ENCODE results near the gene FBXL13. TPM values are rescaled to one million over a fixed set of nuclear protein-coding genes. Genes with fewer than 3 reads are reported as not detected.
"Not testable (repeated sequence)": the region's sequence is repeated elsewhere in the genome, so short reads cannot be mapped to it uniquely, and the experiment has no call there.

Gene FBXL13
- total RNA-seq, 2 donors from 2014 or later = 4.2 to 5.6 TPM

DNA sequence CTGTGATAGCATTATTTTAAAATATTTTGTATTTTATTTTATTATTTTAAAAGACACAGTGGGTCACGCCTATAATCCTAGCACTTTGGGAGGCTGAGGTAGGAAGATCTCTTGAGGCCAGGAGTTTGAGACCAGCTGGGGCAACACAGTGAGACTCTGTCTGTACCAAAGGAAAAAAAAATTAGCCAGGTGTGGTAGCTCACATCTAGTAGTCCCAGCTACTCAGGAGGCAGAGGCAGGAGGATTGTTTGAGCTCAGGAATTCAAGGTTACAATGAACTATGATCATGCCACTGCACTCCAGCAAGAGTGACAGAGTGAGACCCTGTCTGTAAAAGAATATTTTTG is 37.1 kb downstream of the FBXL13 start:
- intact Hi-C loops (cut with DNase I) = no loop called here
- ATAC-seq = no peak
- Histone ChIP-seq H3K27ac (no peak overlapping the region), H3K4me1 (no peaks in the 10 kb centered on the region), H3K36me3 (replicated peaks in 1 of 2; ENCODE audit: insufficient read depth in 1 of 2, low read depth in 2 of 2) (no peaks in the 10 kb centered on the region), H3K9me3 (no peaks in the 10 kb centered on the region), H3K4me3 (no peak overlapping the region), H3K27me3 (no peaks in the 10 kb centered on the region)
- no peak for DNase-seq
- 92 to 95% methylated on average over 1 of the region's 1 CpG for WGBS, 2 donors
- TF ChIP-seq POLR2A (IDR thresholded peaks at IDR 0.05) = no peak
- TF ChIP-seq, protein P1, sequence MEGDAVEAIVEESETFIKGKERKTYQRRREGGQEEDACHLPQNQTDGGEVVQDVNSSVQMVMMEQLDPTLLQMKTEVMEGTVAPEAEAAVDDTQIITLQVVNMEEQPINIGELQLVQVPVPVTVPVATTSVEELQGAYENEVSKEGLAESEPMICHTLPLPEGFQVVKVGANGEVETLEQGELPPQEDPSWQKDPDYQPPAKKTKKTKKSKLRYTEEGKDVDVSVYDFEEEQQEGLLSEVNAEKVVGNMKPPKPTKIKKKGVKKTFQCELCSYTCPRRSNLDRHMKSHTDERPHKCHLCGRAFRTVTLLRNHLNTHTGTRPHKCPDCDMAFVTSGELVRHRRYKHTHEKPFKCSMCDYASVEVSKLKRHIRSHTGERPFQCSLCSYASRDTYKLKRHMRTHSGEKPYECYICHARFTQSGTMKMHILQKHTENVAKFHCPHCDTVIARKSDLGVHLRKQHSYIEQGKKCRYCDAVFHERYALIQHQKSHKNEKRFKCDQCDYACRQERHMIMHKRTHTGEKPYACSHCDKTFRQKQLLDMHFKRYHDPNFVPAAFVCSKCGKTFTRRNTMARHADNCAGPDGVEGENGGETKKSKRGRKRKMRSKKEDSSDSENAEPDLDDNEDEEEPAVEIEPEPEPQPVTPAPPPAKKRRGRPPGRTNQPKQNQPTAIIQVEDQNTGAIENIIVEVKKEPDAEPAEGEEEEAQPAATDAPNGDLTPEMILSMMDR (IDR thresholded peaks at IDR 0.05) = no peak

DNA sequence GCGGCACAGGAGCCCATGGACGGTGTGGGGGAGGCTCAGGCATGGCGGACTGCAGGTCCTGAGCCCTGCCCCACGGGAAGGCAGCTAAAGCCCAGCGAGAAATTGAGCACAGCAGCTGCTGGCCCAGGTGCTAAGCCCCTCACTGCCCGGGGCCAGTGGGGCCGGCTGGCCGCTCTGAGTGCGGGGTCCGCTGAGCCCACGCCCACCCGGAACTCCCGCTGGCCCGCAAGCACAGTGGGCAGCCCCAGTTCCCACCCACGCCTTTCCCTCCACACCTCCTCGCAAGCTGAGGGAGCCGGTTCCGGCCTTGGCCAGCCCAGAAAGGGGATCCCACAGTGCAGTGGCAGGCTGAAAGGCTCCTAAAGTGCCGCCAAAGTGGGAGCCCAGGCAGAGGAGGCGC is 40.3 kb downstream of the FBXL13 start:
- ATAC-seq; H3K27ac ChIP-seq; DNase-seq; intact Hi-C loops (cut with DNase I); H3K4me3 ChIP-seq; H3K27me3 ChIP-seq; H3K36me3 ChIP-seq (replicated peaks in 1 of 2; ENCODE audit: insufficient read depth in 1 of 2, low read depth in 2 of 2); H3K9me3 ChIP-seq; H3K4me1 ChIP-seq: not testable (repeated sequence)
- 92 to 100% methylated on average over 2 to 13 of the region's 20 CpGs for WGBS, 2 donors

DNA sequence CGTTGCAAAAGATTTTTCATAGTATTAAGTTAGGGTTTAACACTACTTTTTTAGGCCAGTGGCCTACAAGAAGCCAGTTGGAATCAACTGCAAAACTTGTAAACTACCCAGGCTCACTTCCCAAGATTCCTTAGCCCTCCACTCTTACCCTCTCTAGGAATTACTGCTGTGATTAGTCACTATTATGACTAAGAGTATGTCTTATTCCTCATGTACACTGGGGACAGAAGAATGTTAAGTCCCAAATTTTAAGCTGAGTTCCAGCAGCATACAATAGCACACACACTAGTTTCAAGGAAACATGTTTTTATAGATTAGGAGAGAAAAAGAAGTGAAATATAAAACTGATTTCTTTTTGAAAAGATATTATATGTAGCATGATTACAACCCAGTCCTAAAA is 42.8 kb downstream of the FBXL13 start:
- no peak for DNase-seq
- H3K36me3 ChIP-seq (replicated peaks in 1 of 2; ENCODE audit: insufficient read depth in 1 of 2, low read depth in 2 of 2) = no peaks in the 10 kb centered on the region
- H3K4me3 ChIP-seq = no peak overlapping the region
- H3K9me3 ChIP-seq = no peaks in the 10 kb centered on the region
- TF ChIP-seq, protein P1 (IDR thresholded peaks at IDR 0.05) = no peak
- no peak for TF ChIP-seq POLR2A (IDR thresholded peaks at IDR 0.05)
- no peak for ATAC-seq
- no peaks in the 10 kb centered on the region for H3K27me3 ChIP-seq
- no peak overlapping the region for H3K27ac ChIP-seq
- intact Hi-C loops (cut with DNase I) = no loop called here
- 41 to 46% methylated on average over 1 of the region's 1 CpG for whole genome bisulfite sequencing, 2 donors
- H3K4me1 ChIP-seq = no peaks in the 10 kb centered on the region

DNA sequence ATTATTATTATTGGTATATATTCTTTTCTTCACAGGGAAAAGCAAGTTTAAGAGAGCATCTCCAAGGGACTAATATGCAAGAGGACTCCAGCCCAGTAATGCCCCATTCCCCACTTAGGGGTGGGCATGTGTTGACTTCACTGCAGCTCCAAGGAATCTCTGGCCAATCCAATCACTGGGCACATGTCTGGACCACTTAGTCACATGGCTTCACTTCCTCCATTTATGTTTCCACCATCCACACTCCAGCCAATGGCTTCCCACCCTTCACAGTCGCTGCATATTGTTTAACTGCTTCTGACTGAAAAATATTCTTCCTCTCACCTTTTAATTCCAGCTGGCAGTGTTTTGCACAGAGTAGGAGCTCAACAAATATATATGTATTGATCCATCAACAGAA is 43.6 kb downstream of the FBXL13 start:
- DNase-seq (no peak), ATAC-seq (no peak)
- 96% methylated on average over 1 of the region's 1 CpG for WGBS, 2 donors
- Histone ChIP-seq H3K27me3 (no peaks in the 10 kb centered on the region), H3K9me3 (no peaks in the 10 kb centered on the region), H3K4me1 (no peaks in the 10 kb centered on the region), H3K27ac (no peak overlapping the region), H3K4me3 (no peak overlapping the region), H3K36me3 (replicated peaks in 1 of 2; ENCODE audit: insufficient read depth in 1 of 2, low read depth in 2 of 2) (no peaks in the 10 kb centered on the region)
- intact Hi-C loops (cut with DNase I) = no loop called here
- no peak for TF ChIP-seq POLR2A (IDR thresholded peaks at IDR 0.05)
- TF ChIP-seq, protein P1 (IDR thresholded peaks at IDR 0.05) = no peak

DNA sequence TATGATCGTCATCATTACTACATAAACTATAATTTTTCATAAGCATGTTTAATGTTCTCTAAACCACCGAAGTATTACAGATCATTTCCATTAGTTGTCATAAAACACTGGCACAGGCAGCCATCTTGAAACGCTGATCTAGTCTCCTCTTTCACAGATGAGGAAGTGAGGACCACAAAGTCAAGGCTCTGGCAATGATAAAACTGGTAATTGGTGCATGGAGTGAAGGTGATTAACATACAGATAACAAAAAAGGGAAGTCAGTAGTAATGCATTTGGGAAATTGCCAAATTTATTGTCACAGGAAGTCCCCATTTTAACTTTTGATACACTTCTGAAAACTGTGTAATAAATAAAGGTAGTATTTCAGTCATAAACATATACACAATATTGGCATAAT is 49.3 kb downstream of the FBXL13 start:
- TF ChIP-seq, protein P1 (IDR thresholded peaks at IDR 0.05) = no peak
- no peak for TF ChIP-seq POLR2A (IDR thresholded peaks at IDR 0.05)
- Histone ChIP-seq H3K9me3 (no peaks in the 10 kb centered on the region), H3K4me1 (no peaks in the 10 kb centered on the region), H3K27ac (no peak overlapping the region), H3K36me3 (replicated peaks in 1 of 2; ENCODE audit: insufficient read depth in 1 of 2, low read depth in 2 of 2) (no peaks in the 10 kb centered on the region), H3K4me3 (no peak overlapping the region), H3K27me3 (no peaks in the 10 kb centered on the region)
- intact Hi-C loops (cut with DNase I) = no loop called here
- 66 to 82% methylated on average over 3 of the region's 3 CpGs for WGBS, 2 donors
- DNase-seq (no peak), ATAC-seq (no peak)

DNA sequence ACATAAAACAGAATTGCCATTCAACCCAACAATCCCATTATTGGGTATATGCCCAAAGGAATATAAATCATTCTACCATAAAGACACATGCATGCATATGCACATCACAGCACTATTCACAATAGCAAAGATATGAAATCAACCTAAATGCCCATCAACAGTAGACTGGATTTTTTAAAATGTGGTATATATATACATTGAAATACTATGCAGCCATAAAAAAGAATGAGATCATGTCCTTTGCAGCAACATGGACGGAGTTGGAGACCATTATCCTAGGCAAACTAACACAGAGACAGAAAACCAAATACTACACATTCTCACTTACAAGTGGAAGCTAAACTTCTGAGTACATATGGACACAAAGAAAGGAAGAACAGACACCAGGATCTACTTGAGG is 51.0 kb downstream of the FBXL13 start:
- H3K36me3 ChIP-seq (replicated peaks in 1 of 2; ENCODE audit: insufficient read depth in 1 of 2, low read depth in 2 of 2); intact Hi-C loops (cut with DNase I); H3K27ac ChIP-seq; DNase-seq; H3K4me1 ChIP-seq; ATAC-seq; H3K9me3 ChIP-seq; H3K27me3 ChIP-seq; H3K4me3 ChIP-seq: not testable (repeated sequence)
- WGBS, 2 donors = 83 to 86% methylated on average over 1 of the region's 1 CpG

DNA sequence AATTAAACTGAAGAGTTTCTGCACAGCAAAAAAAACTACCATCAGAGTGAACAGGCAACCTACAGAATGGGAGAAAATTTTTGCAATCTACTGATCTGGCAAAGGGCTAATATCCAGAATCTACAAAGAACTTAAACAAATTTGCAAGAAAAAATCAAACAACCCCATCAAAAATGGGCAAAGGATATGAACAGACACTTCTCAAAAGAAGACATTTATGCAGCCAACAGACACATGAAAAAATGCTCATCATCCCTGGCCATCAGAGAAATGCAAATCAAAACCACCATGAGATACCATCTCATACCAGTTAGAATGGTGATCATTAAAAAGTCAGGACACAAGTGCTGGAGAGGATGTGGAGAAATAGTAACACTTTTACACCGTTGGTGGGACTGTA is 53.1 kb downstream of the FBXL13 start:
- DNase-seq; H3K9me3 ChIP-seq; H3K27me3 ChIP-seq; ATAC-seq; H3K27ac ChIP-seq; H3K36me3 ChIP-seq (replicated peaks in 1 of 2; ENCODE audit: insufficient read depth in 1 of 2, low read depth in 2 of 2); H3K4me3 ChIP-seq; intact Hi-C loops (cut with DNase I); H3K4me1 ChIP-seq: not testable (repeated sequence)
- WGBS, 2 donors = 86 to 95% methylated on average over 1 of the region's 1 CpG

DNA sequence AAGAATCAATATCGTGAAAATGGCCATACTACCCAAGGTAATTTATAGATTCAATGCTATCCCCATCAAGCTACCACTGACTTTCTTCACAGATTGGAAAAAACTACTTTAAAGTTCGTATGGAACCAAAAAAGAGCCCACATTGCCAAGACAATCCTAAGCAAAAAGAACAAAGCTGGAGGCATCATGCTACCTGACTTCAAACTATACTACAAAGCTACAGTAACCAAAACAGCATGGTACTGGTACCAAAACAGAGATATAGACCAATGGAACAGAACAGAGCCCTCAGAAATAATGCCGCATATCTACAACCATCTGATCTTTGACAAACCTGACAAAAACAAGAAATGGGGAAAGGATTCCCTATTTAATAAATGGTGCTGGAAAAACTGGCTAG is 53.7 kb downstream of the FBXL13 start:
- WGBS, 2 donors = 76 to 82% methylated on average over 2 of the region's 3 CpGs
- H3K4me3 ChIP-seq; ATAC-seq; H3K36me3 ChIP-seq (replicated peaks in 1 of 2; ENCODE audit: insufficient read depth in 1 of 2, low read depth in 2 of 2); H3K4me1 ChIP-seq; intact Hi-C loops (cut with DNase I); DNase-seq; H3K27me3 ChIP-seq; H3K27ac ChIP-seq; H3K9me3 ChIP-seq: not testable (repeated sequence)

DNA sequence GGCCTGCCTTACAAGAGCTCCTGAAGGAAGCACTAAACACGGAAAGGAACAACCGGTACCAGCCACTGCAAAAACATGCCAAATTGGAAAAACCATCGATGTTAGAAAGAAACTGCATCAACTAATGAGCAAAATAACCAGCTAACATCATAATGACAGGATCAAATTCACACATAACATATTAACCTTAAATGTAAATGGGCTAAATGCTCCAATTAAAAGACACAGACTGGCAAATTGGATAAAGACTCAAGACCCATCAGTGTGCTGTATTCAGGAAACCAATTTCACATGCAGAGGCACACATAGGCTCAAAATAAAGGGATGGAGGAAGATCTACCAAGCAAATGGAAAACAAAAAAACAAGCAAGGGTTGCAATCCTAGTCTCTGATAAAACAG is 56.3 kb downstream of the FBXL13 start:
- H3K4me3 ChIP-seq; intact Hi-C loops (cut with DNase I); DNase-seq; H3K4me1 ChIP-seq; H3K27ac ChIP-seq; H3K9me3 ChIP-seq; H3K27me3 ChIP-seq; ATAC-seq; H3K36me3 ChIP-seq (replicated peaks in 1 of 2; ENCODE audit: insufficient read depth in 1 of 2, low read depth in 2 of 2): not testable (repeated sequence)
- 81 to 96% methylated on average over 3 of the region's 3 CpGs for WGBS, 2 donors
